Activated gamma-delta T cell (primary cell): ENCODE measurements around the gene KRT3.
"Not testable (repeated sequence)": the region's sequence is repeated elsewhere in the genome, so short reads cannot be mapped to it uniquely, and the experiment has no call there.

Source experiments
- DNase-seq: peaks from one replicate; lab custom pipeline; 2025; lab: John Stamatoyannopoulos, UW

KRT3 gene

DNA sequence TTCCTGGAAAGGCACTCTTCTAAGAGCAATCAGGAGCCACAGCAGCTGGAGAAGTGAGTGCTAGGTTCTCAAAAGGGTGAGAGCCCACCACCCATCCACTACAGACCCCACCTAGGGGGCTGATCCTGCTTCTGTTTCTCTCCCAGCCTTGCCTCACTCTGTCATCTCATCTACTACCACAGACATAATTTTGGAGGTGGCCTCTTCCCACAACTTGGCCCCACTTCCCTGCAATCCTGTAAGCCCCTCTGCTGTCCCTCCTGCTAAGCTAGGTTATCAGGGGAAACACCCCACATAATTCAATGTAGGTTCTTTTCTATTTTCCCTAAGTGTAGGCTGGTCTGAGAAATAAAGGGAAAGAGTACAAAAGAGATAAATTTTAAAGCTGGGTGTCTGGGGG, 35.3 kb downstream of the KRT3 start:
- no peak for DNase-seq

DNA sequence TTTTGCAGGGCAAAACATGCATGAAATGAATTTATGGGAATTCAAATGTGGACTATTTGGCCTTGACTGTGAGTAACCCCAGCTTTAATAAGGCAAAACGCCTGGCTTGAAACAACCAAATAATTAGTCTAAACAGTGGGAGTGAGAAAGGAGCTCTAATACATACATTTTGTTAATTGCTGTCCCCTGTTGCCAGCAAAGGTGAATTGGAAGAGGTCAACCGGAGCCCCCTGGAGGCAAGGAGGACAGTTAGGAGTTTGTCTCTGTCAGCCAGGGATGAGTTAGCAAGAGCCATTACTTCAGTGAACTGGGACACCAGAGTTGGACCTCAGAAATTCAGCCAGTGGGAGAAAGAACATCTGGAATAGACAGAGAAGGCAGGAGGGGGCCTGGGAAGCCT, 36.2 kb downstream of the KRT3 start:
- DNase-seq, result no peak

DNA sequence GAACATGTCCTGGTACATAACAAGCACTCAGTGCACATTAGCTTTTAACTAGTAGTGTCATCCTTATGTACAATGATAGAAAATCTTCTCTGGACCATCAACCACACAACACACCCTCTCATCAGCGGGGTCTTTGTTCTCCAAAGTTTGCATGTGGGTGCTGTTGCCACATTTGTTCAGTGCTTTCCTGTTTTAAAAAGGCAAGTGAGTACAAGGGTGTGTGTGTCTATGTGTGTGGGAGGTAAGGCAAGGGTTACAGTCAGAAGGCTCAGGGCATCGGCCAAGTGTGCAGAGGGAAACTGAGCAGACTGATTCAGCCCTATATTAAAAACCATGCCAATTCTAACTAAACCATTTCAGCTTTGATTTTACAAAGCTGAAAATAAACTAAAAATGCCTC, 36.7 kb downstream of the KRT3 start:
- DNase-seq, result no peak

DNA sequence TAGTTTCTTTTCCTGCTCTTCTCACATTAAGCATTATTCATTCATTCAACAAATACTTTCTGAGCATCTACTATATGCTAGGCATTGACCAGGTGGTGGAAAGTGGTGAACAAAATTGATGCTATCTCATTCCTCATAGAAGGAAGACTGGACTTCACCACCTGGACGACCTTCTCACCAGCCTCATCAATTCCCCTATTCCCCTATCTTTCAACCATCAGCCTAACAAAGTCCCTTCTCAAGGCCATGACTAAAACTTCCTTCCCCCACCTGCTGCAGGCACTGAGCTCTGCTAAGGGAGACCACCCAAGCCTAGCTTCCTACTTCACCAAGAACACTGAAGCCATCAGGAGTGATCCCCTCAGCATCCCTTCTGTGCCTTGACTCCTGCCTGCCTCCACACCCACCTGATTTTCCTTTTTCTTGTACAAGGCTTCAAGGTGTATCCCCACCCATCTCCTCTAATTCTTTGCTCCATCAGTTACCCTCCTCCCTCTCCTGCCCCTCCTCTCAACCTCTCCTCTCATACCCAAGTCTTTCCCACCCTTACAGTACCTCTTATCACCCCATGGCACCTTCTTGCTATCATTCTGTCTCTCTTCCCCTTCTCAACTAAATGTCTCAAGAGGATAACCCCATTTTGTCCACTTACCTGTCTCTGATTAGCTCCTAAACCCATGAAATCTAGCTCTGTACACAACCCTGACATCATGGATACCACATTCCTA, 38.3 kb downstream of the KRT3 start:
- no peak for DNase-seq

DNA sequence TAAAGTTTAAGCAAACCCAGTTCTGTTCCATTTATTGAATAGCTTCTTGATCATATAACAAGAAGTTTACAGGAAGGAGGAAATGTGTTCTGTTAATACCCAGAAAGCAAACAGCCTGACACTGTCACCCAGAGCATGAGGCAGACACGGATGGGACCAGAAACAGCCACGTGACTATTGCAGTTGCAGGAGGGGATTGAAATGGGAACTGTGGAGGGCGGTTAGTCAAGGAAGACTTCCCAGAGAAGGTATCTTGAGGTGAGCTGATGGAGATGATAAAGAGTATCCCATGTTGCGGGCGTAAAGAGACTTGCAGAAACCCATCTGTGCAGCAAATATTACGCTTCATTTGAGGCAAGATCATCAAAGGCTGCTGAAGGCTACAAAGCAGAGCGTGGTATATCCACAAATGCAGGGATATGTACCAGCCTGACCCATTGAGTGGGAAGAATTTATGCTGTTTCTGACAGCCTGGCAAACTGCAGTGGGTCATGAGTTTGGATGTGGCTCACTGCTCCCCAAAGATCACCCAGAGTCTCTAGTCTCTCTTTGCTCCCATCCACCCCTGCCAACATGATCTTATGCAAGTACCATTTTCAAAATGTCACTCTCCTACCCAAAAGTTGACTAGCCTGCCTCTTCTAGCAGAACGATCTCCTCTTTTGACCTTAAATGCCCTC, 39.5 kb downstream of the KRT3 start:
- DNase-seq, result no peak

DNA sequence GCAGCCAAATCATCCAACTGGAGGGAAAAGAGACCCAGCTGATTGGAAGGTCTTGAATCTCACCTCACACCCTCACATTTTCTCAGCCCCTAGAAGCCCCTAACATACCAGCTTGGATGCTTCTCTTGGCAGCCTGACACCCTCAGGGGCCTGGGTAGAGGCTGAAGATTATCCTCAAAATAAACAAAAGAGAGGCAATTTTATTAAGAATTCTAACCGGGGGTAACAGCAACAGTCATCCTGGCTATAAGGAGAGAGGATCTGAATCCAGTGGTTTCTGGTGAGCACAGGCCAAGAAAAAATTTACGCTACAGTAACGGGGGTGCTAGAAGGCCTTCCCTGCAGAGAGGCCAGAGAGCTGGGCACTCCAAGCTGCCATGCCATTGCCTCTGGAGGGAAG, 40.4 kb downstream of the KRT3 start:
- no peak for DNase-seq

DNA sequence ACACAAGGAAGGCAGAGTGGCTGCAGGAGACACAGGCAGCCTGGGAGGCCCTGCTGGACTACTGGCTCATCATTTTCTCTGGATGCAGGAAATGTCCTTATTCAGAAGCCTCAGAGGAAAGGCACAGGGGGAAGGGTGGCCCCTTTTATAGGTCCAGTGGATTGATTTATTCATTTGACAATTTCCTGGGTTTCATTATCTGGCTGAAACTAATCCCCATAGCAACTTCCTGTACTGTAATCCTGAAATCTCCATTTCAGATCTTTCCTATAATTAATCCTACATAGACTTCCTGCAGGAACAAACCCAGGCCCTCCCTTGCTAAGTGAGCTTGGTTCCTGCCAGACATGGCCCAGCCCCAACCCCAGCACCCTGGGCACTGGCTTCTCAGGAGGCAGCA, 41.8 kb downstream of the KRT3 start:
- no peak for DNase-seq

DNA sequence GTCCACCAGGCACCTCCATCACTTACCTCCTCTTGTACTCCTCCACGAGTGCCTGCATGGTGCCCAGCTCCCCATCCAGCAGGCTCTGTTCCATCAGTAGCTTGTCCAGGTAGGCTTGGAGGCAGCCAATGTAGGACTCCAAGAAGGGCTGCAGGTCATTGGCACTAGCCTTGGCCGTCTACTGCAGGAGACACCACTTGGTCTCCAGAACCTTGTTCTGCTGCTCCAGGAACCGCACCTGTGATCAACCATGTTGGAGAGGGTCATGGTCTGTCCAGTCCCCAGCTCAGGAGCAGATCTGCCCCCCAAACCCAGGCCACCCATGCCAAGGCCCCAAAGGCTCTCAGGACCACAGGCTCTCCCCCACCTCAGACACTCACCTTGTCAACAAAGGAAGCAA, 42.6 kb downstream of the KRT3 start:
- no peak for DNase-seq

DNA sequence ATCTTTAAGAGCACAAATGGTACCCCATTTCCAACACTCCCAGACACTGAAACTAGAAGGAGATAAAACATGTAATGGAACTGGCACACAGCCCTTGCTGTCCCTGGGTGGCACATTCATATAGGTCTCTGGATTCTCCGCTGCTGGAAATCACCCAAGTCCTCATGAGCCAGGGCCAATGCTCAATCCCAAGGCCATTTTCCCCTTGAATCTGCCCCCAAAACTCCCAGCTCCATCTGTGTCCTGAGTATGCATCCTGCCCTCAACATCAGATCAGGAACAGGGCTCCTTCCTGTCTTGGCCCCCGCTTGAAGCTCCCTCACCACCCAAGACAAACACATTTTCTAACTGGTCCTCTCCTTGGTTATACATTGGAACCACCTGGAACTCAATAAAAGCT, 43.4 kb downstream of the KRT3 start:
- DNase-seq, result no peak

DNA sequence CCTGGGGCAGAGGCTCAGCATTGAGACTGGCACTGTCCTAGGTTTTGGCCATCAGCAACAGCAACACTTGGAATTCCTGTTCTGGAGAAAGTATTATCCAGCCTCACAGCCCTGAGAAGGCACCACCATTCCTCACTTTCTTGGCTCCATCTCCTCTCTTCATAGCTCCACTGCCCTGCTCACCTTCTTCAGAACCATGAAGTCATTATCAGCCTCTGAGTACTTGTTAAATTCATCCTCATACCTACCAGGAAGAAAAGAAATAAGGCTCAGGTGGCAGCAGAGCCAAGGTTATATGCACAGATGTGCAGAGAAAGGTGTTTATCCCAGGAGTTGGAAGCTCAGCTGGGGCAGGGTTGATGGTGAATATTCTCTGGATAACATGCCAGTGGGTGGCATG, 44.1 kb downstream of the KRT3 start:
- DNase-seq, result no peak

DNA sequence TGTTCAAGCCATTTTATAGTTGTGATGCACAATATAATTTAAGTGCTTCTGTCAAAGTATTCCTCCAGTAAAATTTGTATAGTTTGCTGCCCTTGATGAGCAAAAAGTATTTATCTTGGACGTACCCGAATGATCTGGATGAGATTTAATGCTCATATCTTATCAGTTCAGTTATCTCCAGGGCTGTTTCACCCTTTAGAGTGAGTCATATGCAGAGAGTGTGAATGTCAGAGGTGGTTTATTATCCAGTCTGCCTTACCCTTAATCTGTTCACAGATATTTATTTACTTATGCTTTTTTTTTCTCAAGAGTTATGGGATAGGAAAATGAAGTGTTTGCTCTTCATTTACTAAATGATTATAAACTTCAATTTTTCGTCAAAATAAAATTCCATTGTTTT, 45.4 kb downstream of the KRT3 start:
- DNase-seq, result not testable (repeated sequence)

DNA sequence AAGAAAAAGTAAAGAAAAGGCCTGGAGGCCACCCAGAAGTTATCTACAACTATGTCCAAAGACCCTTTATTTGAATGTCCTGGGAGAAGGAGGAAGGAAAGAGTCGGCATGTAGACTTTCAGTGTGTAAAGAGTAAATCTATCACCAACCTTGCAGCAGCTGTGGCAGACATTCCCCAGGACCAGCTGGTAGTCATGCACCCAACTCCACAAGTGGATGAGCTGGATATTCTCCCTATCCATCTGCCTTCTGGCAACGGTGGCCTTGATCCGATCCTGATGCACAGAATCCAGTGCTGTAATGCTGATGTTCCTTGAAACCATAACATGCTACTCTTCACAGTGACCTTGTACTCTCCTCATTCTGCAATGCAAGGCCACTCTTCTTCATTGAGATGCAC, 46.1 kb downstream of the KRT3 start:
- DNase-seq, result no peak

DNA sequence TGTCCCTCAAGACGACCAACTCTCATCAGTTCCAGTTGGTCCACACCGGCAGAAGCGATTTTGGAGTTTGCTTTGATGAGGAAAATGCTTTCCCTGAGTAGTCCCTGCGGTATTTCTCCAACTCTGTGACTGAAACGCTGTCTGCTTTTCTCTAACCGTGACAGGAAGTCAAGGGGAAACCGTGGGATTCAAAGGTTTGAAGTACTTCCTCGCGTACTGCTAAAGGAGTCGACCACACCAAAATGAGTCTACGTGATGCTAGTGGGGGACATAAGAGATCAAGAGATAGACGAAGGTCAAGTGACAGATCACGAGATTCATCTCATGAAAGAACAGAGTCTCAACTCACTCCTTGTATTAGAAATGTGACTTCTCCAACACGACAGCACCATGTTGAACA, 47.3 kb downstream of the KRT3 start:
- DNase-seq, result no peak

DNA sequence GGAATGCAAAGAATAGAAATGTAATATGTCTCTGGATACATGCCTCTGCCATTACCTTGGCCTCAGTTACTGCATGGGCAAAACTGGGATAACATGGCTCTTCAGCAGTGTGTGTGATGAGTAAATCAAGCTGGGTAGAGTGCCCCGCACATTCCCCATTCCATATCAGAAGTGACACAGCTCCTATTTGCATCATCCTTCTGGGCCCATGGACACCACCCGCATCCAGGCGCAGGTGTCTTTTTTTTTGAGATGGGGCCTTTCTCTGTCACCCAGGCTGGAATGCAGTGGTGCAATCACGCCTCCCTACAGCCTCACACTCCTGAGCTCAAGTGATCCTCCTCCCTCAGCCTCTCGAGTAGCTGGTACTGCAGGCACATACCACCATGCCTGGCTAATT, 50.4 kb downstream of the KRT3 start:
- DNase-seq, result no peak

DNA sequence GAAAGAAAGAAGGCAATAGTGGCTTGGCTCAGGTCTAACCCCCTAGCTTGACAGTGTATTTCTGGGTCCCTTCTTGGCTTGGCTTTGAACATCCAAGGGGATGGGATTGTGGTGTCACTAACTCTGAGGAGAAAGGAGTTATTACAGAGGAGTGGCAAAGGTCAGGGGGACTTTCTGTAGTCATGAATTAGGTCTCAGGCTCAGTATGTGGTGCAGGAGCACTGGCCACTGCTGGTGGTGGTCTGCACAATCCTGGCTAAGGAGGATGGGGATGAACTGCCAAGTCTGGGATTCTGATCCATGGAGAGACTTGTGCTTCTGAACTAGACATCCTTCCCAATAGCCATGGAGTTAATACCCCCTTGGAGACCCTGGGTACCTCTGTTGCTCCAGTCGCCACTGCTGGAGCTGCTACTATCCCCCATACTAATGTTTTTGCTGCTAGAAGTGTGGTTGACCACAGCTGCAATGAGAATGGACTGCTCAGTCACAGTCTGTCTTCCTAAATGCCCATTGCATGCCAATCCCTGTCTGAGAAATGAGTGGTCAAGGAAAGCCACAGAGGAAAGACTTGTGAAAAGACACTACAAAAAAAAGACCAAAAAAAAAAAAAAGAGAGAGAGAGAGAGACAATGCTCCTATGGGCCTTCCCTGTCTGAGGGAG, 51.3 kb downstream of the KRT3 start:
- no peak for DNase-seq

DNA sequence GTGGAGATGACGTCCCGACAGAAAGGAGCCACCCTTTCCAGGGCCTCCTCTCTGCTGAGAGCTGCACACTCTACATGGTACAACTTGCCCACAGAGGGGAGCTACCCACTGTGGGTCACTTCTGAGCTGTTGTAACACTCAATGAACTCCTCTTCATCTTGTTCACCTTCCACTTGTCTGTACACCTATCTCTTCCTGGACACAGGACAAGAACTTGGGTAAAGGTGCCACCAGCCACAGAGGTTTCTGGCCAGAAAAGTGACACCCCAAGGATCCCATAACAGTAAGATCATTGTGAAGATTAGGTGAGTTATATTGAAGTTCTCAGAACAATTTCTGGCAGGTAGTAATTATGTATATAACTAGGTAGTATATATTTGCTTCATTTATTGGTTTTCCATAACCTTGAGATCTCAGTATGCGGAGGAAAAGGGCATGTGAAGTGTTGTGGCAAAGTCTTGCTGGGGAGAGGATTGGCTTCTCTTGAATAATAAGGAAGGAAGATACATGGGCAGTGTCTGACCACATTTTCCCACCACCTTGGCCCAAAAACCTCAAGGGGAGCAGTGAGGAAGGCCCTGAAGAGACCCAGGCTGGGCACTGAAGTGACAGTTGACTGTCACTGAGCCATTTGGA, 53.0 kb downstream of the KRT3 start:
- no peak for DNase-seq

DNA sequence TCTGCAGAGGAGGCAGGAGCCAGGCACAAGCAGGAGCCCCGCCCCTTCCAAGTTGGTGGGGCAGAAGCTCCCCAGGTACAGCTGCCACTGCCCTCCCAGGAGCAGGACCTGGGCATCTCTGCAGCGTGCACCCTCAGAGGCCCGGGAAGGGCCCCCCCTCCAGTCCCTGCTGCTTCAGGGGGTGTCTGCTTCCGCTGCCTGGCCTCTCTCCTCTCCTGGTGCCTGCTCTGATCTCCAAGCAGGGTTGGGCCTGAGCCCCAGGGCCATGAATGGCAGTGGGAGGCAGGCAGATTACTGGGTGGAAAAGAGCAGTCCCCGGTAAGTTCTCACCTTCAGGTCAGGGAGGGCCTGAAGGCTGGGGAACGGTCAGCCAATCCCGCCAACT, 53.7 kb downstream of the KRT3 start:
- DNase-seq, result no peak

DNA sequence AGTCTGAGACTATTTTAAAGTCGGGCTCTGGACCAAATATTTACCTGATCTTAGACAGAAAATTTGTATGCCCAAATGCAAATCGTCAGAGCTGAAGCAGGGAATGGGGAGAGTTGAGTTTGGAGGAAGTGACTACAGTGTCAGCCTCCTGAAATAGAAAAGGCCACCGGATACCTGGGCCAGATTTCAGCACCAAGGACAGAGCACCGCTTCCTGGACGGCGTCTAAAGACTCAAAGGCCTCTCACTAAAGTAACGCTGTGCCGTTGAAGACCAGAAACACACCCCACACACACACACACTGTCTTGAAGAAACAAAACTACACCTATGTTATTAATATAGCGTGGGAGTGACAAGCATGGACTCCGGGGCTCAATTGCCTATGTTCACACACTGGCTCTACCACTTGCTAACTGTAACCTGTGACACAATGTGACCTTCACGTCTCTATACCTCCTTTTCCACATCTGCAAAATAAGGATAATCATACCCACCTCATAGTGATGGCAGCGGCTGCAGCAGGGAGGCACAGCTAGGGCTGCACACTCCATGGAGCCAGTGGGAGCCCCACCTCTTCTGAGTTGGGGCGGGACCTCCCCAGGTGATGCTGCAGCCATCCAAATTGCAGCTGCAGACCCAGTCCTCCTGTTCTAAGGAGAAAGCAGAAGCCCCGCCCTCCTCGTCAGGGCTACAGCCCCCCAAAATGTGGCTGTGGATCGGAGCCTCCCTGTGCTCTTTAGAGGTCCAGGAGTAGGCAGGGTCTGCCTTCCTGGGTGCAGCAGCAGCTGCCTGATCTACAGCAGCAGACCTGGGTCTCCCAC, 54.3 kb downstream of the KRT3 start:
- no peak for DNase-seq

DNA sequence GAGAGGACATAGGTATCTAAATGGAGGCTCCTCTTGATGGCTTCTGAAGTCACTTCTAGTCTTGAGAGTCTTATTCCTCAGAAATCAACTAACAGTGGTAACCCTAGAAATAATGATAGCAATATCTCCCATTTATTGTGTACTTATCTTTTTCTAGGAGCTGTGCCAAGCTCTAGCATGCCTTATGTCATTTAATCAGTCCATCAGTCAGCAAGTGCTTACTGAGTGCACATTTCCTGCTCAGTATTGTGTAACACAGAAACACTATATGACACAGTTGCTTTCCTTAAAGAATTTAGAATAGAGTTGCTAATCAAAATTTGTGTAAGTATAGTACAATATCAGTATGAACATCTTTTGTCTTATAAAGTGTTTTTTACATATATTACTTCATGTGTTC, 55.3 kb downstream of the KRT3 start:
- no peak for DNase-seq

DNA sequence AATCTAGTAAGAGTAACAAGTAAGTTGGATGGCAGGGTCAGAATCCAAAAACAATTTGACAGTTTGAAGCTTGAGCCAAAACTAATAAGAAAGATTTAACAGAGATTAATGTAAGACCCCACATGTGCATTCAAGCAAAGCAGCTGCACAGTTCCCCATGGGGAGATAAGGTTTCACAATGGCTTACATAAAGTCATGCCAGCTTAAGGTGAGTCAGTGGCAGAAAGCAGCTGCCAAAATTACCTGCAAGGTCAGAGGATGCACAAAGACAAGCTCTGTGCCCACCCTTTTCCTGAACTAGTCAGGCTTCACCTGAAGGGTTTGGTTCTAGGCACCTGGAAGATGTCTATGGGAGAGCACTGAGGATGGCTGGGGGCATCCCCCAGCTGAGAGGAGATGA, 56.0 kb downstream of the KRT3 start:
- no peak for DNase-seq
